Measurements from ENCODE around the gene CFAP299.

GRCh38 chr4:80393970-80394250 is 58.4 kb downstream of the CFAP299 start:
- TF ChIP-seq EZH2phosphoT487 (IDR thresholded peaks at IDR 0.05; ENCODE audit: borderline replicate concordance, low read length) (no peak), CTCF (IDR thresholded peaks at IDR 0.05; ENCODE audit: low read depth, low read length, poor library complexity, severe bottlenecking) (no peak)

Measured in DOHH2 (cell line).